CD14-positive monocyte (primary cell): ENCODE results near the gene PAGR1. TPM values are rescaled to one million over a fixed set of nuclear protein-coding genes. Genes with fewer than 3 reads are reported as not detected.
A peak's percentile ranks its signal among the peaks of the same experiment; 100 is the strongest.

Experiments used
- DNase-seq, 3 donors: peaks; one replicate each; pipeline ENCODE4 v3.0.0-alpha.2; 2011 to 2022
- H2AFZ ChIP-seq: 2 replicates; pipeline ENCODE4 v1.6.0; 2012; ENCODE audit warnings: mild to moderate bottlenecking, low read depth, low read length, inconsistent platforms; ENCODE audit not compliant: insufficient read depth, poor library complexity, severe bottlenecking
- H3K27ac ChIP-seq, 2 donors: 1 replicate in 1 of 2; 2 replicates in 1 of 2; pipeline ENCODE4 v1.5.1; 2012 to 2013; ENCODE audit warnings: low read length in 2 of 2, control low read depth in 1 of 2, inconsistent platforms in 1 of 2, low read depth in 1 of 2, mild to moderate bottlenecking in 1 of 2
- H3K27me3 ChIP-seq, 2 donors: one replicate each; pipeline versions ENCODE4 v1.6.0 to v1.6.1; 2011 to 2013; ENCODE audit warnings: low read length in 2 of 2; ENCODE audit not compliant: control insufficient read depth in 2 of 2, insufficient read depth in 2 of 2
- H3K36me3 ChIP-seq, 2 donors: replicated peaks in 1 of 2; 1 replicate in 1 of 2; 2 replicates in 1 of 2; pipeline versions ENCODE4 v1.5.1 to v1.6.1; 2012 to 2013; ENCODE audit warnings: low read length in 2 of 2, control low read depth in 1 of 2, inconsistent platforms in 1 of 2, mild to moderate bottlenecking in 1 of 2; ENCODE audit not compliant: insufficient read depth in 2 of 2, control insufficient read depth in 1 of 2
- H3K4me1 ChIP-seq, 2 donors: 1 replicate in 1 of 2; 2 replicates in 1 of 2; pipeline versions ENCODE4 v1.5.1 to v1.6.1; 2012 to 2013; ENCODE audit warnings: low read length in 2 of 2, control low read depth in 1 of 2, inconsistent platforms in 1 of 2, mild to moderate bottlenecking in 1 of 2, moderate library complexity in 1 of 2; ENCODE audit not compliant: insufficient read depth in 2 of 2, control insufficient read depth in 1 of 2
- H3K4me2 ChIP-seq: replicated peaks from 2 replicates; pipeline ENCODE3; 2012; ENCODE audit warnings: low read length, moderate library complexity, mild to moderate bottlenecking; ENCODE audit not compliant: poor library complexity, severe bottlenecking; ENCODE audit errors: extremely low read depth
- H3K4me3 ChIP-seq, 3 experiments: fragments of 200-600 bp in 1 of 3; sonication (generic) in 1 of 3; replicated peaks in 1 of 3; 1 replicate in 2 of 3; 2 replicates in 1 of 3; pipeline ENCODE4 v1.5.1; 2011 to 2013; ENCODE audit warnings: low read length in 3 of 3, mild to moderate bottlenecking in 3 of 3, control low read depth in 2 of 3, low read depth in 2 of 3, inconsistent platforms in 1 of 3, moderate library complexity in 1 of 3
- H3K79me2 ChIP-seq: 2 replicates; pipeline ENCODE4 v1.6.0; 2012; ENCODE audit warnings: mild to moderate bottlenecking, control low read depth, inconsistent platforms, low read length, moderate library complexity; ENCODE audit not compliant: insufficient read depth
- H3K9ac ChIP-seq: 2 replicates; pipeline ENCODE4 v1.6.0; 2017; ENCODE audit warnings: low read length, mild to moderate bottlenecking; ENCODE audit not compliant: insufficient read depth, poor library complexity, severe bottlenecking
- H3K9me3 ChIP-seq, 2 donors: replicated peaks in 1 of 2; 1 replicate in 1 of 2; 2 replicates in 1 of 2; pipeline versions ENCODE4 v1.5.1 to v1.6.1; 2012 to 2013; ENCODE audit warnings: low read length in 2 of 2, control low read depth in 1 of 2; ENCODE audit not compliant: control insufficient read depth in 1 of 2, insufficient read depth in 1 of 2
- H4K20me1 ChIP-seq: 2 replicates; pipeline ENCODE4 v1.6.0; 2012; ENCODE audit warnings: mild to moderate bottlenecking, low read length, control low read depth, moderate library complexity; ENCODE audit not compliant: insufficient read depth
- H3K27ac Mint-ChIP-seq, 7 donors: one replicate each; pipeline ENCODE4 v1.8.0; 2020; ENCODE audit warnings: mild to moderate bottlenecking in 7 of 7, mixed read lengths in 7 of 7, moderate library complexity in 6 of 7, inconsistent platforms in 2 of 7
- H3K27me3 Mint-ChIP-seq, 3 donors: one replicate each; pipeline ENCODE4 v1.8.0; 2021 to 2022; ENCODE audit warnings: low read depth in 3 of 3, mild to moderate bottlenecking in 3 of 3, mixed read lengths in 3 of 3, moderate library complexity in 3 of 3, inconsistent platforms in 1 of 3
- H3K36me3 Mint-ChIP-seq, 2 donors: one replicate each; pipeline ENCODE4 v1.8.0; 2020; ENCODE audit warnings: mixed read lengths in 2 of 2, inconsistent platforms in 1 of 2, mild to moderate bottlenecking in 1 of 2
- H3K4me1 Mint-ChIP-seq: one replicate; pipeline ENCODE4 v1.8.0; 2020; ENCODE audit warnings: mild to moderate bottlenecking, mixed read lengths
- H3K4me3 Mint-ChIP-seq, 2 donors: one replicate each; pipeline ENCODE4 v1.8.0; 2020; ENCODE audit warnings: mild to moderate bottlenecking in 2 of 2, mixed read lengths in 2 of 2, moderate library complexity in 1 of 2
- H3K9me3 Mint-ChIP-seq, 7 donors: one replicate each; pipeline ENCODE4 v1.8.0; 2020 to 2022; ENCODE audit warnings: mixed read lengths in 7 of 7, mild to moderate bottlenecking in 6 of 7, moderate library complexity in 6 of 7, inconsistent platforms in 2 of 7
- CTCF ChIP-seq: fragments of 200-600 bp; IDR thresholded peaks from one replicate; pipeline ENCODE4 v1.8.0; 2022; ENCODE audit warnings: antibody characterized with exemption, mild to moderate bottlenecking
- WGBS: methylation state at CpG from one replicate; pipeline ENCODE4 v1.1.5; 2013; ENCODE audit warnings: missing lambda C conversion rate; ENCODE audit not compliant: insufficient coverage; 5-methylcytosine and 5-hydroxymethylcytosine counted together
- intact Hi-C, 2 donors: fragments of 100-400 bp; cut with micrococcal nuclease; formaldehyde crosslinking; loops; one replicate each; pipeline versions ENCODE4 v1.15.0 to v1.15.1; 2023
- polyA plus RNA-seq, 3 donors: library from polyadenylated mRNA; depleted of rRNA in 1 of 3; unstranded in 2 of 3; stranded (reverse) in 1 of 3; fragments of 300-500 nt in 2 of 3; fragments of >200 nt in 1 of 3; fragmentation: Illumina TruSeq in 2 of 3; gene quantifications; 1 replicate in 2 of 3; 2 replicates in 1 of 3; pipeline ENCODE4 v1.2.3, GENCODE V29; 2012 to 2021

The PAGR1 gene
- polyA plus RNA-seq, 3 donors: 12.6 to 43.4 (median 36.3) TPM

GRCh38 chr16:29808219-29808900, 7.6 kb upstream of the PAGR1 start:
- peaks cover 65 to 74% of the 10 kb centered on the region in 2 donors for H3K4me1 ChIP-seq
- peaks cover 27% of the 10 kb centered on the region for H3K79me2 ChIP-seq
- peaks cover 19 to 26% (median 23%) of the 10 kb centered on the region in 3 donors for H3K27me3 Mint-ChIP-seq
- peaks cover 0 to 8% (median 3%) of the 10 kb centered on the region in 7 donors for H3K9me3 Mint-ChIP-seq
- peaks cover 61% of the 10 kb centered on the region for H3K4me1 Mint-ChIP-seq
- TF ChIP-seq CTCF: no peak
- peaks cover 21 to 33% of the 10 kb centered on the region in 2 donors for H3K36me3 Mint-ChIP-seq
- H3K4me2 ChIP-seq: peak overlapping the region; percentile 76
- DNase-seq: no peak
- peak overlapping the region; percentile 75 to 89 for H3K4me3 Mint-ChIP-seq
- intact Hi-C loops: loop anchor here in 1 of 2 donors (5.0 kb wide), 1 partner anchor 39 kb away; no protein-coding TSS in a partner anchor
- H3K9ac ChIP-seq: peak overlapping the region; percentile 63
- H2AFZ ChIP-seq: peak overlapping the region; percentile 56
- peak overlapping the region; percentile 84 for H3K27ac ChIP-seq
- H3K36me3 ChIP-seq: peaks cover 13 to 23% of the 10 kb centered on the region in 2 donors
- H3K27me3 ChIP-seq: peaks cover 5 to 19% of the 10 kb centered on the region in 2 donors
- H4K20me1 ChIP-seq: peaks cover 36% of the 10 kb centered on the region
- peak overlapping the region; percentile 41 to 78 (median 53) for H3K4me3 ChIP-seq
- H3K9me3 ChIP-seq: no peaks in the 10 kb centered on the region
- peak overlapping the region; percentile 85 to 96 (median 93) for H3K27ac Mint-ChIP-seq
- 54% methylated on average over 22 of the region's 25 CpGs for WGBS

- DNase-seq: no peak
- peak overlapping the region; percentile 63 for H3K9ac ChIP-seq
- H3K27ac Mint-ChIP-seq: peak overlapping the region in 4 of 7 donors; percentile 31 to 96 (median 56)
- no peaks in the 10 kb centered on the region for H3K9me3 ChIP-seq
- H3K27me3 Mint-ChIP-seq: peaks cover 22 to 31% (median 31%) of the 10 kb centered on the region in 3 donors
- no peak for TF ChIP-seq CTCF
- no peak overlapping the region for H3K4me2 ChIP-seq
- peak overlapping the region in 1 of 2 donors; percentile 22 for H3K27ac ChIP-seq
- peaks cover 5 to 24% of the 10 kb centered on the region in 2 donors for H3K27me3 ChIP-seq
- H2AFZ ChIP-seq: no peak overlapping the region
- no peak overlapping the region for H3K4me3 Mint-ChIP-seq
- peaks cover 27% of the 10 kb centered on the region for H3K79me2 ChIP-seq
- peaks cover 36% of the 10 kb centered on the region for H4K20me1 ChIP-seq
- peaks cover 58 to 66% of the 10 kb centered on the region in 2 donors for H3K4me1 ChIP-seq
- peaks cover 57% of the 10 kb centered on the region for H3K4me1 Mint-ChIP-seq
- WGBS: 91% methylated on average over 24 of the region's 31 CpGs
- intact Hi-C loops: loop anchor here in 1 of 2 donors (5.0 kb wide), 1 partner anchor 38 kb away; no protein-coding TSS in a partner anchor
- H3K36me3 ChIP-seq: peaks cover 13 to 23% of the 10 kb centered on the region in 2 donors
- H3K36me3 Mint-ChIP-seq: peaks cover 21 to 31% of the 10 kb centered on the region in 2 donors
- peak overlapping the region in 1 of 3 experiments; percentile 78 for H3K4me3 ChIP-seq
- peaks cover 0 to 8% (median 3%) of the 10 kb centered on the region in 7 donors for H3K9me3 Mint-ChIP-seq
Observed at GRCh38 chr16:29809031-29809747, 6.8 kb upstream of the PAGR1 start.
